Suprapubic skin (tissue), 4 donors: ENCODE measurements around the gene TDRD5.

ENCODE experiments used
- POLR2A ChIP-seq, 2 donors: fragments of 450-650 bp; IDR thresholded peaks; one replicate each; pipeline ENCODE4 v1.6.1; 2017; ENCODE audit warnings: antibody characterized with exemption in 2 of 2, mild to moderate bottlenecking in 2 of 2, moderate library complexity in 2 of 2
- POLR2AphosphoS5 ChIP-seq, 3 donors: sonication (generic); formaldehyde crosslinking; IDR thresholded peaks; one replicate each; pipeline ENCODE4 v1.6.1; 2017; ENCODE audit warnings: antibody characterized with exemption in 3 of 3
- TF ChIP-seq, protein P1 (sequence below), 2 donors: fragments of 200-600 bp in 1 of 2; fragments of 450-650 bp in 1 of 2; sonication (generic) in 1 of 2; IDR thresholded peaks; one replicate each; pipeline ENCODE4 v1.5.1; 2016 to 2019; ENCODE audit warnings: antibody characterized with exemption in 2 of 2, mild to moderate bottlenecking in 1 of 2, moderate library complexity in 1 of 2

- TF ChIP-seq, protein P1, sequence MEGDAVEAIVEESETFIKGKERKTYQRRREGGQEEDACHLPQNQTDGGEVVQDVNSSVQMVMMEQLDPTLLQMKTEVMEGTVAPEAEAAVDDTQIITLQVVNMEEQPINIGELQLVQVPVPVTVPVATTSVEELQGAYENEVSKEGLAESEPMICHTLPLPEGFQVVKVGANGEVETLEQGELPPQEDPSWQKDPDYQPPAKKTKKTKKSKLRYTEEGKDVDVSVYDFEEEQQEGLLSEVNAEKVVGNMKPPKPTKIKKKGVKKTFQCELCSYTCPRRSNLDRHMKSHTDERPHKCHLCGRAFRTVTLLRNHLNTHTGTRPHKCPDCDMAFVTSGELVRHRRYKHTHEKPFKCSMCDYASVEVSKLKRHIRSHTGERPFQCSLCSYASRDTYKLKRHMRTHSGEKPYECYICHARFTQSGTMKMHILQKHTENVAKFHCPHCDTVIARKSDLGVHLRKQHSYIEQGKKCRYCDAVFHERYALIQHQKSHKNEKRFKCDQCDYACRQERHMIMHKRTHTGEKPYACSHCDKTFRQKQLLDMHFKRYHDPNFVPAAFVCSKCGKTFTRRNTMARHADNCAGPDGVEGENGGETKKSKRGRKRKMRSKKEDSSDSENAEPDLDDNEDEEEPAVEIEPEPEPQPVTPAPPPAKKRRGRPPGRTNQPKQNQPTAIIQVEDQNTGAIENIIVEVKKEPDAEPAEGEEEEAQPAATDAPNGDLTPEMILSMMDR (IDR thresholded peaks at IDR 0.05): no peak
- TF ChIP-seq POLR2A (IDR thresholded peaks at IDR 0.05) (no peak), POLR2AphosphoS5 (IDR thresholded peaks at IDR 0.05) (no peak)
Observed at GRCh38 chr1:179708434-179709195, 117.0 kb downstream of the TDRD5 start.
